ENCODE results near the gene PCSK6. TPM values are rescaled to one million over a fixed set of nuclear protein-coding genes. Genes with fewer than 3 reads are reported as not detected.

The PCSK6 gene
- total and polyA plus RNA-seq, 8 donors, result 2.8 to 91.5 (median 17.8) TPM

DNA sequence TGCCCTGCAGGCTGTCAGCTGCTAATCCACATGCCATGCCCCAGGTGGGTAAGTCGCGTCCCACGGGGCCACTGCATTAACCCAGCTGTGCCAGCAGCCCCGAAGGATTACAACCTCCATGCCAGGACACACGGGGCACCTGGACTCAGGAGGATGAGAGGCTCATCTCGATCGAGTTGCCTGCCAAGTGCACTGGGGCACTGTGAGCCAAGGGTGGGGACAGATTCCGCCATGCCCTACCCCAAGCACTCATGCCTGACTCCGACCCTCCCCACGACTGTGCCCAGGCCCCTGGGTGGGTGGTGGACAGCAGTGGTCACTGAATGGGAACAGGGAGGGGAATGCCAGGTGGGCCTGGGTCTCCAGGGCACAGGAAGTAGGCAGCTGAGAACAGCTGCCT is 173.8 kb downstream of the PCSK6 start:
- Histone ChIP-seq H3K4me3 (no peak overlapping the region), H3K4me1 (no peaks in the 10 kb centered on the region), H3K27ac (no peak overlapping the region), H3K27me3 (no peaks in the 10 kb centered on the region), H3K36me3 (peaks cover 0 to 27% (median 2%) of the 10 kb centered on the region in 4 donors), H3K9me3 (no peaks in the 10 kb centered on the region)
- WGBS, 5 donors, result 88 to 93% (median 89%) methylated on average over 6 to 10 of the region's 10 CpGs
- DNase-seq, result no peak
- intact Hi-C loops (cut with DNase I; ENCODE audit: low total_unique reads), result no loop called here
- TF ChIP-seq POLR2A (IDR thresholded peaks at IDR 0.05), result no peak
- TF ChIP-seq, protein P1, sequence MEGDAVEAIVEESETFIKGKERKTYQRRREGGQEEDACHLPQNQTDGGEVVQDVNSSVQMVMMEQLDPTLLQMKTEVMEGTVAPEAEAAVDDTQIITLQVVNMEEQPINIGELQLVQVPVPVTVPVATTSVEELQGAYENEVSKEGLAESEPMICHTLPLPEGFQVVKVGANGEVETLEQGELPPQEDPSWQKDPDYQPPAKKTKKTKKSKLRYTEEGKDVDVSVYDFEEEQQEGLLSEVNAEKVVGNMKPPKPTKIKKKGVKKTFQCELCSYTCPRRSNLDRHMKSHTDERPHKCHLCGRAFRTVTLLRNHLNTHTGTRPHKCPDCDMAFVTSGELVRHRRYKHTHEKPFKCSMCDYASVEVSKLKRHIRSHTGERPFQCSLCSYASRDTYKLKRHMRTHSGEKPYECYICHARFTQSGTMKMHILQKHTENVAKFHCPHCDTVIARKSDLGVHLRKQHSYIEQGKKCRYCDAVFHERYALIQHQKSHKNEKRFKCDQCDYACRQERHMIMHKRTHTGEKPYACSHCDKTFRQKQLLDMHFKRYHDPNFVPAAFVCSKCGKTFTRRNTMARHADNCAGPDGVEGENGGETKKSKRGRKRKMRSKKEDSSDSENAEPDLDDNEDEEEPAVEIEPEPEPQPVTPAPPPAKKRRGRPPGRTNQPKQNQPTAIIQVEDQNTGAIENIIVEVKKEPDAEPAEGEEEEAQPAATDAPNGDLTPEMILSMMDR (IDR thresholded peaks at IDR 0.05), result no peak

DNA sequence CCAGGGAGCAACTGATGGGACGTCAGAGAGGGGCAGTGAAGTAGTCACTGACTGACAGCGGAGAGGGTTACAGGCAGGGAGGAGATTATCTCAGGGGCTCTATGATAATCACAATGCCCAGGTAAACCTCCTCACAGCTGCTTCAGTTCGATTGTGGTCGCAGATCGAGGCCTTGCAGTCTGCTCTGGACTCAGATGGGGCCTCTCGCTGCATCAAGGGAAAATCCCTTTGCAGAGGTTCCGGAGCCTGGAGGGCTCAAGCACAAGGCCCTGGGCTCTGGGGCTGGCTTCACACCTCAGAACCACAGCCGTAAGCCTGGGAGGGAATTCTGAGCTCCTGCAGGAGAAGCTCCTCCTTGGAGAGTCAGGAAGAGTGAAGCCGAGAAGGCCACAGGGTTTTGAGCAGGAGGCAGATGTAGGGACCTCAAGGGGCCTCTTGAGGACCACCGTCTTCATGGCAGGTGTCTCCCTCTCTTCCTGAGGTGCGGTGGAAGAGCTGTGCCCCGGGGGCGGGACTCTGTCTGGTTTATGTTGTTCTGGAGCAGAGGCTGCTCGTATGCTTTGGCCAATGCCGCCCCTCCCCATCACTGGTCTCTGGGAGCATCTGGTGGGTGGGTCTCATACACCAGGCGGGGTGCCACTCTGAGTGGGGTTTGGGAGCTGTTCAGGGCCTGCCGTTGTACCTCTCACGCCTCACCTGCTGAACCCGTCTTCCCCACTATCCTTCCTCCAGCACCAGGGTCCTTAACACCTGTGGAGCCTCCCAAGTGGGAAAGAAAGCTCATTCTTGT is 175.0 kb downstream of the PCSK6 start:
- no peaks in the 10 kb centered on the region for H3K4me1 ChIP-seq
- no peak overlapping the region for H3K4me3 ChIP-seq
- peaks cover 0 to 3% (median 0%) of the 10 kb centered on the region in 3 donors for H3K27me3 ChIP-seq
- H3K27ac ChIP-seq, result no peak overlapping the region
- intact Hi-C loops (cut with DNase I; ENCODE audit: low total_unique reads), result no loop called here
- TF ChIP-seq EP300 (IDR thresholded peaks at IDR 0.05) (no peak), POLR2AphosphoS5 (IDR thresholded peaks at IDR 0.05) (no peak), POLR2A (IDR thresholded peaks at IDR 0.05) (no peak)
- TF ChIP-seq, protein P1 (IDR thresholded peaks at IDR 0.05), result no peak
- DNase-seq, result no peak
- WGBS, 5 donors, result 88 to 90% (median 90%) methylated on average over 13 to 19 of the region's 19 CpGs
- no peaks in the 10 kb centered on the region for H3K9me3 ChIP-seq
- peaks cover 0 to 37% (median 2%) of the 10 kb centered on the region in 4 donors for H3K36me3 ChIP-seq

DNA sequence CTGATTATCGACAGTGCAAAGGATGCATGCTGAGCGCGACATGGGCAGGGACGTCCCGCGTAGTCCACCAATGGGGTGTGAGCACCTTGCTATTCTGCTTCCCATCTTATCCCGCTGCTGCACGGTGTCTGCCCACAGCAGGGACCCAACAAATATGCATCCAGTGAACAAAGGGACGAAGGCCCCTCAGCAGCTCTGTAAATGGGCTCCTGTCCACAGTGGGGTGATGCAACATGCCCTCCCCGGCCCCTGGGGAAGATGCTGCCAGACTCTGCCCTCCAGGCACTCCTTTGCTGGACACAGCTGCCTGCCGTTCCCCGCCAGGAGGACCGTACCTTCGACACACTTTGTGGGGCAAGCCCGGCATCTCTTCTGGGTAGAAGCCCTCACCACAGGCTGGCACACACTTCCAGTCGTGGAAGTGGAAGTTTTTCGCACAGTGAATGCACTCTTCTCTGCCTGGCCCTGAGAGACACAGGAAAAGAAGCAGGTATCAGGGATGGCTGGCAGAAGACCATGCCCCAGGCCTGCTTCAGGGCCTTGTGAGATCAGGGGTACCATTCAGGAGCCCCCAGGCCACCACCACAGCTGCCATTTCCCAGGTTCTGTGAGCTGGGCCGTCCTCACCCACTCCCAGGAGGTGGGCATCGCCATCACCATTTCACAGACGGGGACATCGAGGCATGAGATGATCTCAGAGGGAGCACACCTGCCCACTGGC is 176.3 kb downstream of the PCSK6 start:
- no peak for DNase-seq
- Histone ChIP-seq H3K4me1 (no peaks in the 10 kb centered on the region), H3K4me3 (no peak overlapping the region), H3K27me3 (peaks cover 0 to 14% (median 0%) of the 10 kb centered on the region in 3 donors), H3K9me3 (no peaks in the 10 kb centered on the region), H3K27ac (no peak overlapping the region), H3K36me3 (peaks cover 0 to 40% (median 2%) of the 10 kb centered on the region in 4 donors)
- intact Hi-C loops (cut with DNase I; ENCODE audit: low total_unique reads), result no loop called here
- TF ChIP-seq, protein P1 (IDR thresholded peaks at IDR 0.05), result no peak
- TF ChIP-seq POLR2AphosphoS5 (IDR thresholded peaks at IDR 0.05) (no peak), EP300 (IDR thresholded peaks at IDR 0.05) (no peak), POLR2A (IDR thresholded peaks at IDR 0.05) (no peak)
- whole genome bisulfite sequencing, 5 donors, result 88 to 93% (median 91%) methylated on average over 20 to 21 of the region's 21 CpGs

DNA sequence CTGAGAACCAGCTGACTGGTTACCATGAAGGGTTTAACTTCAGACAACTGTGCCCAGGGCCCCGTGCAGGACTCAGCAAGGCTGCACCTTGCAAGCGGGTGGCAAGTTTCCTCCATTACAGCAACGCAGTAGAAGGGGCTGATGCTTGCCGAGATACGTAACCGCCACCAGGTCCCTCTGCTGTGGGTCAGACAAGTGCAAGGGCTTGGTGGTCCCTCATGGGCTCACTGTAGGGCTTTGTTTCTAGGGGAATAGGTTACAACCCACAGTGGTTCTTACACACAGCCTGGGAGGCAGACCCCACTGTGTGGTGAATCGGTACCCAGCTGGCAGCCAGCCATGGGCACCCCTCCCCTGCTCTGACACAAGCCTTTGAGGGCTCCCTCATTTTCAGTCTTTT is 179.0 kb downstream of the PCSK6 start:
- TF ChIP-seq EP300 (IDR thresholded peaks at IDR 0.05), result no peak
- TF ChIP-seq POLR2AphosphoS5 (IDR thresholded peaks at IDR 0.05), result no peak
- TF ChIP-seq, protein P1 (IDR thresholded peaks at IDR 0.05), result no peak
- no peak for TF ChIP-seq POLR2A (IDR thresholded peaks at IDR 0.05)
- no peaks in the 10 kb centered on the region for H3K9me3 ChIP-seq
- no peaks in the 10 kb centered on the region for H3K4me1 ChIP-seq
- WGBS, 5 donors, result 92 to 97% (median 93%) methylated on average over 7 of the region's 7 CpGs
- H3K4me3 ChIP-seq, result no peak overlapping the region
- H3K27me3 ChIP-seq, result peaks cover 0 to 14% (median 0%) of the 10 kb centered on the region in 3 donors
- H3K36me3 ChIP-seq, result peaks cover 0 to 36% (median 0%) of the 10 kb centered on the region in 4 donors
- H3K27ac ChIP-seq, result no peak overlapping the region
- no peak for DNase-seq
- intact Hi-C loops (cut with DNase I; ENCODE audit: low total_unique reads), result no loop called here

Data from stomach (tissue), 9 donors.